Neuronal stem cell (in vitro differentiated cells): Measurements from ENCODE around the gene BRAT1.
A peak's percentile ranks its signal among the peaks of the same experiment; 100 is the strongest.

Experiments used
- DNase-seq: peaks from one replicate; pipeline ENCODE4 v3.0.0-alpha.2; 2013; ENCODE audit warnings: low spot score
- H2AFZ ChIP-seq: one replicate; pipeline ENCODE4 v1.6.1; 2013; ENCODE audit warnings: mild to moderate bottlenecking, low read length, inconsistent platforms
- H2AK5ac ChIP-seq: 2 replicates; pipeline ENCODE4 v1.6.1; 2013; ENCODE audit warnings: low read depth, mild to moderate bottlenecking, inconsistent platforms, low read length, moderate library complexity, mixed read lengths
- H2BK120ac ChIP-seq: 2 replicates; pipeline ENCODE4 v1.6.1; 2013; ENCODE audit warnings: low read depth, mild to moderate bottlenecking, inconsistent platforms, low read length, moderate library complexity, mixed read lengths
- H2BK12ac ChIP-seq: one replicate; pipeline ENCODE4 v1.6.1; 2013; ENCODE audit warnings: low read length, inconsistent platforms
- H2BK15ac ChIP-seq: 2 replicates; pipeline ENCODE4 v1.6.1; 2013; ENCODE audit warnings: mild to moderate bottlenecking, low read length, inconsistent platforms, mixed read lengths
- H2BK5ac ChIP-seq: one replicate; pipeline ENCODE4 v1.6.1; 2013; ENCODE audit warnings: inconsistent platforms, mild to moderate bottlenecking, low read length, moderate library complexity
- H3K14ac ChIP-seq: one replicate; pipeline ENCODE4 v1.6.1; 2013; ENCODE audit warnings: low read length, inconsistent platforms
- H3K18ac ChIP-seq: 2 replicates; pipeline ENCODE4 v1.6.1; 2013; ENCODE audit warnings: low read length, inconsistent platforms
- H3K23ac ChIP-seq: 2 replicates; pipeline ENCODE4 v1.6.1; 2013; ENCODE audit warnings: low read depth, mild to moderate bottlenecking, mixed read lengths, low read length, inconsistent platforms; ENCODE audit not compliant: poor library complexity
- H3K27ac ChIP-seq: replicated peaks from 3 replicates; pipeline ENCODE4 v1.5.1; 2013; ENCODE audit warnings: low read length, inconsistent platforms
- H3K27me3 ChIP-seq, 3 experiments: 2 replicates each; pipeline ENCODE4 v1.6.1; 2013; ENCODE audit warnings: low read length in 3 of 3, mild to moderate bottlenecking in 2 of 3, inconsistent platforms in 1 of 3, low read depth in 1 of 3, mixed read lengths in 1 of 3, moderate library complexity in 1 of 3; ENCODE audit not compliant: control insufficient read depth in 3 of 3, insufficient read depth in 3 of 3
- H3K36me3 ChIP-seq, 2 donors: replicated peaks in 1 of 2; 2 replicates each; pipeline ENCODE4 v1.6.1; 2013; ENCODE audit warnings: low read length in 2 of 2; ENCODE audit not compliant: control insufficient read depth in 2 of 2, insufficient read depth in 2 of 2
- H3K4ac ChIP-seq: 2 replicates; pipeline ENCODE4 v1.6.1; 2013; ENCODE audit warnings: inconsistent platforms, mild to moderate bottlenecking, low read length, moderate library complexity
- H3K4me1 ChIP-seq, 2 donors: 1 replicate in 1 of 2; 2 replicates in 1 of 2; pipeline ENCODE4 v1.6.1; 2013; ENCODE audit warnings: low read length in 2 of 2, low read depth in 1 of 2; ENCODE audit not compliant: control insufficient read depth in 2 of 2, insufficient read depth in 1 of 2
- H3K4me2 ChIP-seq: one replicate; pipeline ENCODE4 v1.6.1; 2013; ENCODE audit warnings: mild to moderate bottlenecking, low read length, inconsistent platforms; ENCODE audit not compliant: insufficient read depth, poor library complexity, severe bottlenecking
- H3K4me3 ChIP-seq, 2 donors: 2 replicates each; pipeline ENCODE4 v1.5.1; 2013; ENCODE audit warnings: low read length in 2 of 2, mild to moderate bottlenecking in 2 of 2, inconsistent platforms in 1 of 2, moderate library complexity in 1 of 2
- H3K79me1 ChIP-seq: one replicate; pipeline ENCODE4 v1.6.1; 2013; ENCODE audit warnings: low read depth, mild to moderate bottlenecking, inconsistent platforms, low read length, moderate library complexity
- H3K9ac ChIP-seq: one replicate; pipeline ENCODE4 v1.6.1; 2013; ENCODE audit warnings: mild to moderate bottlenecking, low read depth, low read length, inconsistent platforms; ENCODE audit not compliant: poor library complexity
- H3K9me3 ChIP-seq, 2 donors: replicated peaks in 1 of 2; 2 replicates each; pipeline versions ENCODE3 to v1.6.1; 2013; ENCODE audit warnings: low read length in 2 of 2, mild to moderate bottlenecking in 2 of 2, inconsistent platforms in 1 of 2, low read depth in 1 of 2, mixed read lengths in 1 of 2, moderate library complexity in 1 of 2; ENCODE audit not compliant: control insufficient read depth in 2 of 2, insufficient read depth in 1 of 2
- H4K8ac ChIP-seq: one replicate; pipeline ENCODE4 v1.6.1; 2013; ENCODE audit warnings: low read depth, mild to moderate bottlenecking, inconsistent platforms, low read length, moderate library complexity
- H4K91ac ChIP-seq: one replicate; pipeline ENCODE4 v1.6.1; 2013; ENCODE audit warnings: low read length, low read depth, mild to moderate bottlenecking, inconsistent platforms; ENCODE audit not compliant: poor library complexity
- WGBS, 2 donors: extraction: QIAGEN DNeasy Blood & Tissue Kit; methylation state at CpG; one replicate each; pipeline ENCODE4 v1.1.7; 2013; ENCODE audit warnings: missing lambda C conversion rate in 2 of 2, mixed read lengths in 1 of 2; ENCODE audit not compliant: insufficient read length in 2 of 2, insufficient replicate concordance in 1 of 2; ENCODE audit errors: extremely low coverage in 2 of 2; 5-methylcytosine and 5-hydroxymethylcytosine counted together

The BRAT1 gene

DNA sequence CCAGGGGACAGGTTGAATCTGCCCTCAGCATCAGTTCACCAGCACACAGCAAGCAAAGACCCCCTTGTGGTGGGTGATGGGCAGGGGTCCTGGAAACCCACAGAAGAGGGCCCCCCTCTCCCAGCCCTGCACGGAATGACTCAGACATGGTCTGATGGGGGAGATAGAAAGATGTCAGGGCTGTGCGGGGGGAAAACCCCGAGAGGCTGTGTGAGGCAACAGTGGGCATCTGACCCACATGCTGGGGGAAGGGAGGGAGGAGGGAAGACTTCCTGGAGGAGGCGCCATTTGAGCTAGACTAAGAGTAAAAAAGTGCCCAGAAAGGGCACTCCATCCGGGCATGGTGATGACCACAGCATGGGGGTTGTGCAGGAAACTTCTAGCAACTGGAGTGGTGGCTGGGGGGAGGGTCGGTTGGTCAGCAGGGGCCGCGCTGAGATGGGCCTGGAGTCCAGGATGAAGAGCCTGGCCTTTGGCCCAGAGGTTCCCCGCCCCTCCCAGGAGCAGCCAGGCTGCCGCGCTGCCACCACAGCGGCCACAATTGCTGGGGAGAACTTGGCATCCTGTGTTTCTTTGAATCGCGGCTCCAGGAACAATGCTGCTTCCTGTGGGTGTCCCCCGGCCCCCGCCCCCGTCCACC lies 33.3 kb downstream of the BRAT1 start:
- H3K27ac ChIP-seq = peak overlapping the region; percentile 97

DNA sequence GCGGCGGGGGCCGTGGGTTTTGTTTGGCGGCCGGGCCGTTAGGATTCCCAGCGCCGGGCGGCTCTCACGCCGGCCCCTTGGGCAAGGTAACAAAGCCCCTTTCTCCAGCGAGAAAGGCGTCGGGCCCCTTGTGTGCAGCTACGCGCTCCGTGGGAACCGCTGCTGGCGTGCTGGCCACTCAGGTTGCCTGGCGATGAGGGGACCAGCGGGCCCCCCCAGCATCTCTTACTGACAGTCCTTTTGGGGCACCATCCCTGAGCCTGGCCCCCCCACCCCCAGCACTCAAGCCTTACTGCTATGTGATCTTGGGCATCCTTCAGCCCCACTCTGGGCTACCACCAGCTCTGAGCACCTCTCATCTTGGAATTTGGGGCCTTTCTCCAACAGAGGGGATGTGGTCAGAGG lies 34.0 kb downstream of the BRAT1 start:
- H3K4me3 ChIP-seq = peak overlapping the region; percentile 87 to 96
- peaks cover 18 to 23% of the 10 kb centered on the region in 2 donors for H3K36me3 ChIP-seq
- no peak overlapping the region for H4K91ac ChIP-seq
- peak overlapping the region; percentile 100 for H2AK5ac ChIP-seq
- no peaks in the 10 kb centered on the region for H3K27me3 ChIP-seq
- no peak overlapping the region for H3K23ac ChIP-seq
- H3K27ac ChIP-seq = peak overlapping the region; percentile 30
- H4K8ac ChIP-seq = no peak overlapping the region
- no peak for DNase-seq
- H3K9ac ChIP-seq = peak overlapping the region; percentile 97
- H2BK5ac ChIP-seq = peak overlapping the region; percentile 93
- H2AFZ ChIP-seq = no peak overlapping the region
- no peak overlapping the region for H3K4ac ChIP-seq
- no CpG with 5 or more reads among the region's 21 CpGs for WGBS, 2 donors
- H3K79me1 ChIP-seq = peaks cover 25% of the 10 kb centered on the region
- peak overlapping the region; percentile 91 for H3K4me2 ChIP-seq
- peak overlapping the region; percentile 66 for H2BK120ac ChIP-seq
- peaks cover 56 to 79% of the 10 kb centered on the region in 2 donors for H3K4me1 ChIP-seq
- H3K9me3 ChIP-seq = no peaks in the 10 kb centered on the region
- peak overlapping the region; percentile 49 for H2BK15ac ChIP-seq
- no peak overlapping the region for H2BK12ac ChIP-seq
- peak overlapping the region; percentile 97 for H3K18ac ChIP-seq
- H3K14ac ChIP-seq = peak overlapping the region; percentile 63

More for the DNA sequence above, 33.3 kb downstream of the BRAT1 start:
- Histone ChIP-seq H3K9ac (peak overlapping the region; percentile 97), H3K23ac (no peak overlapping the region), H3K4ac (peak overlapping the region; percentile 78), H3K36me3 (peaks cover 25 to 30% of the 10 kb centered on the region in 2 donors), H2AFZ (no peak overlapping the region), H3K79me1 (peaks cover 32% of the 10 kb centered on the region), H3K14ac (no peak overlapping the region), H2AK5ac (peak overlapping the region; percentile 100), H3K27me3 (no peaks in the 10 kb centered on the region), H4K91ac (no peak overlapping the region), H4K8ac (no peak overlapping the region), H3K18ac (peak overlapping the region; percentile 97), H2BK120ac (peak overlapping the region; percentile 92), H2BK12ac (no peak overlapping the region), H3K4me2 (peak overlapping the region; percentile 91), H3K4me1 (peaks cover 57 to 72% of the 10 kb centered on the region in 2 donors), H3K9me3 (no peaks in the 10 kb centered on the region), H2BK5ac (no peak overlapping the region), H3K4me3 (peak overlapping the region; percentile 87 to 96), H2BK15ac (peak overlapping the region; percentile 91)
- no CpG with 5 or more reads among the region's 17 CpGs for WGBS, 2 donors
- DNase-seq = no peak

DNA sequence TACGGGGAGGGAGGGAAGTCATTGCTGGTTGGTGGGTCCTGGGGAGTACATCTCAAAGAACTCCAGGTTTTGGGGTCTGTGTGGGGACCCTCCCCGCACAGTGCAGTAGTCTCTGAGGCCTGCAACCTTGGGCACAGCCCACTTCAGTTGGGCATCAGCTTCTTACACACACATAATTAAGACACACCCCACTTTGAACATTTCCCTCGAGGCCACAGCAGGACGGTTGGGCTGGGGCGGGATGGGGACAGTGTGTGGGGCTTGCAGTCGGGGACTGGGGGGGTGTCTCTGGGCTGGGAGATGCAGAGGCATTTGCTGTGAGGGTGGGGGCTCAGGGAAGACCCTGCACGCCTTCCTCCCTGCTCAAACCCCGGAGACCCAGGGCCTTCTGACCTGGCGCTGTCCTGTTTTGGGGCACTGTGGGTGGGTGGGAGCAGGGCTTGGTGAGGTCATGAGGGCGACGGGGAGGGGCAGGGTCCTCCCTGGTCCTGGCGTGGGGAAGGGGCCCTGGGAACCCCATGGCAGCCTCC lies 34.5 kb downstream of the BRAT1 start:
- WGBS, 2 donors = no CpG with 5 or more reads among the region's 12 CpGs
- Histone ChIP-seq H2BK15ac (peak overlapping the region; percentile 49), H3K18ac (peak overlapping the region; percentile 97), H2BK120ac (no peak overlapping the region), H3K4me2 (peak overlapping the region; percentile 91), H4K91ac (no peak overlapping the region), H3K9me3 (no peaks in the 10 kb centered on the region), H2AFZ (peak overlapping the region; percentile 41), H3K23ac (peak overlapping the region; percentile 62), H3K4ac (no peak overlapping the region), H3K4me1 (peaks cover 55 to 79% of the 10 kb centered on the region in 2 donors), H3K27ac (no peak overlapping the region), H3K36me3 (peaks cover 13 to 17% of the 10 kb centered on the region in 2 donors), H4K8ac (no peak overlapping the region), H2AK5ac (no peak overlapping the region), H3K79me1 (peaks cover 21% of the 10 kb centered on the region), H3K9ac (peak overlapping the region; percentile 100), H3K14ac (peak overlapping the region; percentile 67), H3K4me3 (peak overlapping the region; percentile 87 to 96), H2BK12ac (no peak overlapping the region), H2BK5ac (peak overlapping the region; percentile 93), H3K27me3 (no peaks in the 10 kb centered on the region)
- DNase-seq = no peak

GRCh38 chr7:2520131-2520760 lies 35.1 kb downstream of the BRAT1 start:
- peak overlapping the region; percentile 93 for H2BK5ac ChIP-seq

More at GRCh38 chr7:2520131-2520760, 35.1 kb downstream of the BRAT1 start:
- peak overlapping the region; percentile 100 for H3K14ac ChIP-seq
- peak overlapping the region; percentile 41 for H2AFZ ChIP-seq
- H3K23ac ChIP-seq = peak overlapping the region; percentile 94
- H2BK120ac ChIP-seq = no peak overlapping the region
- H4K8ac ChIP-seq = no peak overlapping the region
- H2BK15ac ChIP-seq = peak overlapping the region; percentile 62
- peak overlapping the region; percentile 91 for H3K4me2 ChIP-seq
- peaks cover 16% of the 10 kb centered on the region for H3K79me1 ChIP-seq
- H3K27me3 ChIP-seq = no peaks in the 10 kb centered on the region
- H3K27ac ChIP-seq = no peak overlapping the region
- peak overlapping the region; percentile 68 for H2BK12ac ChIP-seq
- DNase-seq = no peak
- peak overlapping the region; percentile 87 to 96 for H3K4me3 ChIP-seq
- no peaks in the 10 kb centered on the region for H3K9me3 ChIP-seq
- H2AK5ac ChIP-seq = peak overlapping the region; percentile 82
- peaks cover 7 to 12% of the 10 kb centered on the region in 2 donors for H3K36me3 ChIP-seq
- no peak overlapping the region for H4K91ac ChIP-seq
- peak overlapping the region; percentile 97 for H3K18ac ChIP-seq
- peak overlapping the region; percentile 100 for H3K9ac ChIP-seq
- H3K4ac ChIP-seq = no peak overlapping the region
- WGBS, 2 donors = no CpG with 5 or more reads among the region's 37 CpGs
- peaks cover 49 to 76% of the 10 kb centered on the region in 2 donors for H3K4me1 ChIP-seq
